HCT116 (cell line): ENCODE measurements around the gene CCNB2.
"Not testable (repeated sequence)": the region's sequence is repeated elsewhere in the genome, so short reads cannot be mapped to it uniquely, and the experiment has no call there.

ENCODE experiments used
- EZH2 ChIP-seq: fragments of 200-600 bp; sonication (generic); IDR thresholded peaks from 2 replicates; pipeline ENCODE4 v1.6.1; 2017; ENCODE audit warnings: antibody characterized with exemption, mixed run types
- POLR2A ChIP-seq: IDR thresholded peaks from 2 replicates; pipeline ENCODE4 v1.7.0; 2011; ENCODE audit warnings: borderline replicate concordance; ENCODE audit not compliant: insufficient read depth, insufficient read length; ENCODE audit errors: extremely low read depth
- RAD21 ChIP-seq: IDR thresholded peaks from 2 replicates; pipeline ENCODE4 v1.6.1; 2012; ENCODE audit warnings: low read depth, mild to moderate bottlenecking
- ZNF274 ChIP-seq: fragments of 200-500 bp; sonication (Bioruptor generic); IDR thresholded peaks from 2 replicates; pipeline ENCODE4 v1.6.1; 2014; ENCODE audit warnings: mild to moderate bottlenecking, low read depth, low read length, inconsistent platforms
- TF ChIP-seq, protein P1 (sequence below), 3 experiments: fragments of 200-600 bp in 1 of 3; sonication (generic) in 1 of 3; IDR thresholded peaks in 2 of 3; conservative IDR thresholded peaks in 1 of 3; 2 replicates each; pipeline ENCODE4 v1.5.1; 2012 to 2017; ENCODE audit warnings: low read depth in 2 of 3, low read length in 2 of 3, antibody characterized with exemption in 1 of 3, borderline replicate concordance in 1 of 3, control low read depth in 1 of 3, mild to moderate bottlenecking in 1 of 3, mixed read lengths in 1 of 3, mixed run types in 1 of 3, moderate library complexity in 1 of 3; ENCODE audit not compliant: insufficient read depth in 1 of 3
- TF ChIP-seq, protein P2 (sequence below): IDR thresholded peaks from 2 replicates; pipeline ENCODE4 v1.6.1; 2012
- TF ChIP-seq, protein P3 (sequence below): IDR thresholded peaks from 2 replicates; pipeline ENCODE4 v1.6.1; 2012

DNA sequence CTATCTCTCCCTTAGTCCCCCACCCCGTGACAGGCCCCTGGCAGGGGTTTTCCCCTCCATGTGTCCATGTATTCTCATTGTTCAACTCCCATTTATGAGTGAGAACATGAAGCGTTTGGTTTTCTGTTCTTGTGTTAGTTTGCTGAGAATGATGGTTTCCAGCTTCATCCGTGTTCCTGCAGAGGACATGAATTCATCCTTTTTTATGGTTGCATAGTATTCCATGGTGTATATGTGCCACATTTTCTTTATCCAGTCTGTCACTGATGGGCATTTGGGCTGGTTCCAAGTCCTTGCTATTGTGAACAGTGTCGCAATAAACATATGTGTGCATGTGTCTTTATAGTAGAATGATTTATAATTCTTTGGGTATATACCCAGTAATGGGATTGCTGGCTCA, 20.7 kb downstream of the CCNB2 start:
- TF ChIP-seq, protein P1, sequence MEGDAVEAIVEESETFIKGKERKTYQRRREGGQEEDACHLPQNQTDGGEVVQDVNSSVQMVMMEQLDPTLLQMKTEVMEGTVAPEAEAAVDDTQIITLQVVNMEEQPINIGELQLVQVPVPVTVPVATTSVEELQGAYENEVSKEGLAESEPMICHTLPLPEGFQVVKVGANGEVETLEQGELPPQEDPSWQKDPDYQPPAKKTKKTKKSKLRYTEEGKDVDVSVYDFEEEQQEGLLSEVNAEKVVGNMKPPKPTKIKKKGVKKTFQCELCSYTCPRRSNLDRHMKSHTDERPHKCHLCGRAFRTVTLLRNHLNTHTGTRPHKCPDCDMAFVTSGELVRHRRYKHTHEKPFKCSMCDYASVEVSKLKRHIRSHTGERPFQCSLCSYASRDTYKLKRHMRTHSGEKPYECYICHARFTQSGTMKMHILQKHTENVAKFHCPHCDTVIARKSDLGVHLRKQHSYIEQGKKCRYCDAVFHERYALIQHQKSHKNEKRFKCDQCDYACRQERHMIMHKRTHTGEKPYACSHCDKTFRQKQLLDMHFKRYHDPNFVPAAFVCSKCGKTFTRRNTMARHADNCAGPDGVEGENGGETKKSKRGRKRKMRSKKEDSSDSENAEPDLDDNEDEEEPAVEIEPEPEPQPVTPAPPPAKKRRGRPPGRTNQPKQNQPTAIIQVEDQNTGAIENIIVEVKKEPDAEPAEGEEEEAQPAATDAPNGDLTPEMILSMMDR (IDR thresholded peaks at IDR 0.05 in 2 of 3, conservative IDR thresholded peaks at IDR 0.05 in 1 of 3; ENCODE audit: borderline replicate concordance in 1 of 3, insufficient read depth in 1 of 3, low read depth in 2 of 3, low read length in 2 of 3): not testable (repeated sequence)
- TF ChIP-seq EZH2, ZNF274, POLR2A, RAD21: not testable (repeated sequence)
- TF ChIP-seq, protein P2, sequence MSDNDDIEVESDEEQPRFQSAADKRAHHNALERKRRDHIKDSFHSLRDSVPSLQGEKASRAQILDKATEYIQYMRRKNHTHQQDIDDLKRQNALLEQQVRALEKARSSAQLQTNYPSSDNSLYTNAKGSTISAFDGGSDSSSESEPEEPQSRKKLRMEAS: not testable (repeated sequence)
- TF ChIP-seq, protein P3, sequence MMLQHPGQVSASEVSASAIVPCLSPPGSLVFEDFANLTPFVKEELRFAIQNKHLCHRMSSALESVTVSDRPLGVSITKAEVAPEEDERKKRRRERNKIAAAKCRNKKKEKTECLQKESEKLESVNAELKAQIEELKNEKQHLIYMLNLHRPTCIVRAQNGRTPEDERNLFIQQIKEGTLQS: not testable (repeated sequence)
